A549 (cell line): Measurements from ENCODE around the gene CREB3L1. TPM values are rescaled to one million over a fixed set of nuclear protein-coding genes. Genes with fewer than 3 reads are reported as not detected.

Source experiments
- ATAC-seq, 2 experiments: fragments of 200-7000 bp in 1 of 2; fragments of >200 bp in 1 of 2; cut with Nextera tagmentation in 1 of 2; cut with Tn5 transposase in 1 of 2; 3 replicates each; pipeline versions ENCODE4 v1.8.0 to v1.9.1; 2018 to 2020; ENCODE audit warnings: mild to moderate bottlenecking in 1 of 2, moderate library complexity in 1 of 2
- CTCF ChIA-PET: fragments of 300-600 bp; sonication (Branson Sonifier 250); formaldehyde crosslinking; extraction: SDS; loops from one replicate; lab custom pipeline; 2021; ENCODE audit warnings: antibody characterized with exemption, inconsistent platforms; lab: Yijun Ruan, JAX
- POLR2A ChIA-PET: fragments of 350-600 bp; formaldehyde crosslinking; extraction: SDS; loops from one replicate; lab custom pipeline; 2021; ENCODE audit warnings: antibody characterized with exemption, inconsistent platforms; lab: Yijun Ruan, JAX
- DNase-seq, 2 experiments: peaks; one replicate each; pipeline versions ENCODE4 v3.0.0 to v3.0.0-alpha.2; 2011 to 2016; ENCODE audit warnings: low read depth in 1 of 2, low spot score in 1 of 2
- FAIRE-seq: peaks from 2 replicates; lab custom pipeline; 2011; peaks lifted over from hg19 to GRCh38; lab: Jason Lieb, UNC
- H3K27ac ChIP-seq, 2 experiments: fragments of >200 bp; sonication (Bioruptor Twin); formaldehyde crosslinking; 3 replicates each; pipeline ENCODE4 v1.5.1; 2016 to 2017
- H3K4me1 ChIP-seq: fragments of >200 bp; sonication (Bioruptor Twin); formaldehyde crosslinking; 3 replicates; pipeline ENCODE4 v1.6.1; 2016
- H3K4me2 ChIP-seq: fragments of >200 bp; sonication (Bioruptor Twin); formaldehyde crosslinking; 3 replicates; pipeline ENCODE4 v1.6.1; 2016
- H3K4me3 ChIP-seq: fragments of >200 bp; sonication (Bioruptor Twin); formaldehyde crosslinking; 3 replicates; pipeline ENCODE4 v1.5.1; 2016
- H3K9me3 ChIP-seq: fragments of >200 bp; sonication (Bioruptor Twin); formaldehyde crosslinking; 3 replicates; pipeline ENCODE4 v1.6.1; 2016
- BHLHE40 ChIP-seq: IDR thresholded peaks from 2 replicates; pipeline ENCODE4 v1.6.1; 2012; ENCODE audit warnings: low read depth, low read length, inconsistent platforms
- CBX8 ChIP-seq: fragments of 200-600 bp; sonication (generic); IDR thresholded peaks from 2 replicates; pipeline ENCODE4 v1.6.1; 2016
- CEBPB ChIP-seq, 2 experiments: fragments of >200 bp in 1 of 2; sonication (Bioruptor Twin) in 1 of 2; formaldehyde crosslinking in 1 of 2; IDR thresholded peaks; 2 replicates each; pipeline ENCODE4 v1.6.1; 2012 to 2016
- CHD2 ChIP-seq: fragments of 150-350 bp; IDR thresholded peaks from 2 replicates; pipeline ENCODE4 v1.6.1; 2014; ENCODE audit warnings: low read length; ENCODE audit not compliant: partially characterized antibody
- CHD4 ChIP-seq: fragments of 200-600 bp; sonication (generic); IDR thresholded peaks from 2 replicates; pipeline ENCODE4 v1.6.1; 2016; ENCODE audit warnings: antibody characterized with exemption, mild to moderate bottlenecking, borderline replicate concordance
- EHF ChIP-seq: fragments of 250-450 bp; sonication (Bioruptor Pico); IDR thresholded peaks from 2 replicates; pipeline ENCODE4 v1.5.0; 2020; ENCODE audit warnings: mild to moderate bottlenecking
- EHMT2 ChIP-seq: fragments of 200-600 bp; sonication (generic); IDR thresholded peaks from 2 replicates; pipeline ENCODE4 v1.6.1; 2016; ENCODE audit warnings: antibody characterized with exemption, low read depth, mild to moderate bottlenecking, moderate library complexity
- FOSB ChIP-seq: fragments of 250-450 bp; sonication (Bioruptor Pico); IDR thresholded peaks from 2 replicates; pipeline ENCODE4 v1.5.0; 2020; ENCODE audit warnings: mild to moderate bottlenecking, moderate library complexity
- FOSL2 ChIP-seq, 2 experiments: fragments of 450-650 bp in 1 of 2; fragments of >200 bp in 1 of 2; sonication (Bioruptor Twin) in 1 of 2; formaldehyde crosslinking; IDR thresholded peaks; 2 replicates each; pipeline versions ENCODE4 v1.5.0 to v1.6.1; 2016 to 2020; ENCODE audit warnings: mild to moderate bottlenecking in 1 of 2, moderate library complexity in 1 of 2
- FOXS1 ChIP-seq: fragments of 250-450 bp; sonication (Bioruptor Pico); IDR thresholded peaks from 2 replicates; pipeline ENCODE4 v1.5.0; 2020; ENCODE audit warnings: mild to moderate bottlenecking, moderate library complexity
- HEYL ChIP-seq: fragments of 250-450 bp; sonication (Bioruptor Pico); IDR thresholded peaks from 2 replicates; pipeline ENCODE4 v1.8.0; 2021; ENCODE audit warnings: mild to moderate bottlenecking, moderate library complexity
- HOXB13 ChIP-seq: fragments of 250-450 bp; sonication (Bioruptor Pico); IDR thresholded peaks from 2 replicates; pipeline ENCODE4 v1.5.0; 2020; ENCODE audit warnings: low read depth, mild to moderate bottlenecking, moderate library complexity
- MAFK ChIP-seq: fragments of 450-650 bp; IDR thresholded peaks from 2 replicates; pipeline ENCODE4 v1.6.1; 2014; ENCODE audit not compliant: partially characterized antibody
- NFE2L2 ChIP-seq: fragments of 150-350 bp; conservative IDR thresholded peaks from 2 replicates; pipeline ENCODE4 v1.6.1; 2014; ENCODE audit warnings: low read length
- NPAS2 ChIP-seq: fragments of 250-450 bp; sonication (Bioruptor Pico); IDR thresholded peaks from 2 replicates; pipeline ENCODE4 v1.8.0; 2022; ENCODE audit warnings: mild to moderate bottlenecking, moderate library complexity, borderline replicate concordance
- POLR2A ChIP-seq: IDR thresholded peaks from 2 replicates; pipeline ENCODE4 v1.6.1; 2012; ENCODE audit warnings: mild to moderate bottlenecking, low read length
- SMC3 ChIP-seq: fragments of >200 bp; sonication (Bioruptor Twin); formaldehyde crosslinking; IDR thresholded peaks from 3 replicates; pipeline ENCODE4 v1.6.1; 2018; ENCODE audit warnings: inconsistent platforms
- ZC3H11A ChIP-seq: fragments of 450-650 bp; IDR thresholded peaks from 2 replicates; pipeline ENCODE4 v1.6.1; 2014; ENCODE audit warnings: antibody characterized with exemption, mild to moderate bottlenecking
- ZSCAN20 ChIP-seq: fragments of 250-450 bp; sonication (Bioruptor Pico); IDR thresholded peaks from 2 replicates; pipeline ENCODE4 v1.8.0; 2022; ENCODE audit warnings: mild to moderate bottlenecking, moderate library complexity
- WGBS: methylation state at CpG from one replicate; pipeline ENCODE4 v1.1.6; 2017; ENCODE audit errors: missing lambda C conversion rate; 5-methylcytosine and 5-hydroxymethylcytosine counted together
- polyA plus RNA-seq, 4 experiments: library from polyadenylated mRNA; depleted of rRNA in 3 of 4; stranded (reverse); fragments of >200 nt; fragmentation: RNase III in 1 of 4; extraction: RNeasy Plus Mini Kit Qiagen cat#74134 plus additional on column Dnase treatment in 1 of 4; gene quantifications; 2 replicates in 3 of 4; 3 replicates in 1 of 4; pipeline ENCODE4 v1.2.3, GENCODE V29; 2011 to 2017
- TF ChIP-seq, protein P1 (sequence below): IDR thresholded peaks from 2 replicates; pipeline ENCODE4 v1.6.1; 2012
- TF ChIP-seq, protein P2 (sequence below): fragments of 250-450 bp; sonication (Bioruptor Pico); IDR thresholded peaks from 2 replicates; pipeline ENCODE4 v1.5.0; 2020; ENCODE audit warnings: low read depth, mild to moderate bottlenecking, moderate library complexity
- TF ChIP-seq, protein P3 (sequence below): fragments of 450-650 bp; IDR thresholded peaks from 2 replicates; pipeline ENCODE4 v1.6.1; 2014; ENCODE audit warnings: antibody characterized with exemption
- TF ChIP-seq, protein P4 (sequence below): IDR thresholded peaks from 2 replicates; pipeline ENCODE4 v1.6.1; 2012

CREB3L1 gene
- polyA plus RNA-seq, 2 of the 4 experiments (the other 2 are of a cell fraction) = 0.61 to 2.3 TPM

DNA sequence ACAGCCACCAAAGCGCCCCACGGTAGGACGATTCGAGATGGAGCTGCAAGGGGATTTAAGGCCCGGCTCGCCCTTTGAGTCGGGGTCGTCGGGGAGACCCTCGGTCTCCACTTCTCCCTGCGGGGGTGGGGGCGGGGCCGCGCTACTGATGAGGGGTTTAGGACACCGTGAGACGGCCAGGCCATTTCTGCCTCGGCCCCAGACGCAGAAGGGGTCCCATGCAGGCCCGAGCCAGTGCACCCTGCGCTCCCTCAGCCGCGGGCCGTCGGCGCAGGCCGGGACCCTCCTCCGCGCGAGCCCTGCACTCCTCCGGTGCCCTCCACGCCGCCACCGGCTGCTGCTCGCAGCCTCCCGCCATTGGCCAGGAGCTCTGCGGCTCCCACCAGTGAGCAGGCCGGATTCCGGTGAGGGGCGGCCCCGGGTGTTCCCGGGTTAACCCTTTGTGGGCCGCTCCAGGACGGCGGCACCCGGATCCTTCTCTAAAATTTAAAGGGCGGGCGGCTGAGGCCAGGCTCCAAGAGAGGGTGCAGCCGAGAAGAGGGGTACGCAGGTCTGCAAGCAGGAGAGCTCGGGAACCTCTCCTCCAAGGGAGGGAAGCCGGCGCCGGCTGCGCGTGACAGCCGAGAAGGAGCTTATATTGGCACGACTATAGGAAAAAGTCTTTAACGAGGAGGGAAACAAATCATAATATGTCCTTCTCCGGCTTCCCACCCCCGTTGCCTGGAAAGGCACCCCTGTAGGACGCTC, 18.0 kb downstream of the CREB3L1 start:
- no peaks in the 10 kb centered on the region for H3K9me3 ChIP-seq
- peak overlapping the region; percentile 68 for H3K4me2 ChIP-seq
- no peak for DNase-seq
- POLR2A ChIA-PET = interaction anchor here (0.8 to 3.4 kb wide), 3 partner anchors 23 to 56 kb away, joined by 3 to 32 read pairs (median 3); no protein-coding TSS in a partner anchor
- H3K27ac ChIP-seq = peak overlapping the region; percentile 48 to 84; a peak in 5 of 6 replicates
- H3K4me1 ChIP-seq = peaks cover 70% of the 10 kb centered on the region
- peak overlapping the region; percentile 38 for H3K4me3 ChIP-seq
- CTCF ChIA-PET = interaction anchor here (0.9 to 31.4 kb wide), 5 partner anchors 9 to 51 kb away, joined by 3 to 872 read pairs (median 18); partner anchors contain the start of gene CREB3L1
- 72% methylated on average over 41 of the region's 61 CpGs for WGBS
- FAIRE-seq = no peak
- peak; percentile 50 for TF ChIP-seq POLR2A
- no peak for TF ChIP-seq FOSL2 (IDR thresholded peaks at IDR 0.05)
- no peak for TF ChIP-seq FOSL2 (CRISPR knock-in tag; IDR thresholded peaks at IDR 0.05)
- TF ChIP-seq FOXS1 (CRISPR knock-in tag) = no peak
- ATAC-seq = peak; percentile 32 to 76; a peak in 4 of 6 replicates

DNA sequence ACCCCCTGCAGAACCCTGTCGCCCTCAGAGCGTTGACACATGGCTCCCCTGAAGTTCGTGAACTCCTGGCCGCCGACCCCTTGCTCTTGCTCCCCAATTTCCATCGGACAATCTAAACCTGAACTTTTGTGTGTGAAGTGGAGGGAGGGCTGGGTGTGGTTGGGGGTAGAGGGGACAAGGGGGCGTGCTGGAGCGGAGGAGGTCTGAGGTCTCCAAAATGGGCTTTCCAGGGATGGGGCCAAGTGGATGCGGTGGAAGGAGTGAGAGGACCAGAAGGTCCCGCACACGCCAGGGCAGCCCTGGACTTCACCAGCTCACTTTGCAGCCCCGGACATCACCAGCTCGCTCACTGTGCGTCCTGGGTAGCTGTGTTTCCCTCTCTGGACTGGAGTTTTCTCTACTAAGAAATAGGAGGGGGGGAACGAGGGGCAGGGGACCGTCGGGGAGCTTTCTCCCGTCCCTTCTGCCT, 18.6 kb downstream of the CREB3L1 start:
- no peak for DNase-seq
- FAIRE-seq = no peak
- TF ChIP-seq BHLHE40 (no peak), EHMT2 (no peak)
- WGBS = 89% methylated on average over 18 of the region's 18 CpGs
- no peak overlapping the region for H3K4me3 ChIP-seq
- POLR2A ChIA-PET = interaction anchor here (0.8 to 3.4 kb wide), 3 partner anchors 23 to 57 kb away, joined by 3 to 32 read pairs (median 3); no protein-coding TSS in a partner anchor
- ATAC-seq = no peak
- H3K4me1 ChIP-seq = peaks cover 64% of the 10 kb centered on the region
- no peaks in the 10 kb centered on the region for H3K9me3 ChIP-seq
- H3K4me2 ChIP-seq = peak overlapping the region; percentile 68
- CTCF ChIA-PET = interaction anchor here (0.9 to 31.4 kb wide), 6 partner anchors 9 to 51 kb away, joined by 3 to 872 read pairs (median 11); partner anchors contain the start of gene CREB3L1
- peak overlapping the region in 1 of 2 experiments; percentile 84; a peak in 4 of 6 replicates for H3K27ac ChIP-seq

DNA sequence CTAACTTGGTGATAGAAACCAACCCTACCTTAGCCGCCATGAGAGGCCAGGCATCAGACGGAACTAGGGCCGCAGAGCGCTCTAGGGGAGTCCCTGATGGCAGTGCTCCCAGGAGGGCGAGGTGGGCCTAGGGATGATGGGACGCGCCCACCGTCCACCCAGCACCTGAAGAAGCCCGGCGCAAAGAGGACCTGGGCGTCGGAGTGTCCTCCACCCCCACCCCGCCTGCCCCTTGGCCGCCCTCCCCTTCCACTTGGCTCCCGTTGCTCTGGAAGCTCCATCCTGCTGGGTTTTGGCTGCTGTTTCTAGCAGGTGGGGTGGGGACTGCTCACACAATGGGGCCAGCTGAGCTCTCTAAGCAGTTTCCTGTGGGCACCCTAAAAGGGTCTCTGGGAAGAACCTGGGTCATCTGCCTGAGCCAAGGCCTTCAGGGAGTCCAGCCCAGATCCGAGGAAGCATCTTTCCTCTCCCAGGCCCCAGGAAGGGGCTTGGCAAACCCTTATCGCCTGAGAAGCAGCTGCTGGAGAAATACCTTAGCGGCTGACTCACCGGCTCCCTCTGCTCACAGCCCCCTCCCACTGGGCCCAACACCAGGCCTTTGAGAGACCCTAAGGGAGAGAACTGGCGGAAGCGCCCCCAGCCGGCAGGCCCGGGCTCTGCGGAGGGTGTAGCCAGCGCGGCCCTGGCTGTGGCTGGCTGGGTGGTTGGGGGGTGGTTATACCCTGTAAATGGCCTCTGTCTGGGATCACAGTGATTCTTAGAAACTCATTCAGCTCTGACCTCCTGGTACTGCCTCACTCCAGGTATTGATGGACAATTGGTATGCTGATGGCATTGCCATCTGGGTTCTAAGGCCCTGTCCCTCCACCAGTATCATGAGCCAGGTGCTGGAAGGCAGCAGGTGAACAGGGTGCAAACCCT, 19.3 kb downstream of the CREB3L1 start:
- FAIRE-seq (no peak), DNase-seq (no peak)

DNA sequence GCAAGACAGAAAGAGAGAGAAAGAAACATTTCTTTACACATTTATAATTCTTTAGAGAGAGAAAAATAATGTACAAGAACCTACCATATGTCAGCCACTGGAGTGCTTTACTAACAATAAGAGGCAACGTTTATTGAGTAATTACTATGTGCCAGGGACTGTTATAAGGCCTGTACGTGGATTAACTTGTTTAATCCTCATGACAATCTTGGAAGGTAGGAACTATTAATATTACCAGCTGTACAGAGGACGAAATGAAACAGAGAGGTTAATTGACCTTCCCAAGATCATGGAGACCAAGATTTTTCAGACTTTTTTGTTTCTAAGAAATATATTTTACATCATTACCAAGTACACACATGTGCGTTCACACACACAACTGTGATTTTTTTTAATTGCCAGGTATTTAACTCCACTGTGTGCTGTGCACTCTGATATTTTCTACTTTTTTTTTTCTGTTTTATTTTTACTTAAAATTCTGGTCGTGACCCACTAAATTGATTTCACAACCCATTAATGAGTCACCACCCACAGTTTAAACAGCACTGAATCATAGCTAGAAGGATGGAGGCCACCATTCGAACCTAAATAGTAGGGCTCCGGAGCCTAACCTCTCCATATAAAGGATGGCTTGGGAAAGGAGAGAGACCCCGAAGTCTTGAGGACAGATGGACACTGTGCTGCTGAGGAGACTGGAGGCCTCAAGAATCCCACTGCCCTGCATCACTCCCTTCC, 21.4 kb downstream of the CREB3L1 start:
- no peaks in the 10 kb centered on the region for H3K9me3 ChIP-seq
- POLR2A ChIA-PET = interaction anchor here (0.6 to 1.6 kb wide), 5 partner anchors 9 to 61 kb away, joined by 3 to 23 read pairs (median 4); no protein-coding TSS in a partner anchor
- H3K4me3 ChIP-seq = no peak overlapping the region
- H3K27ac ChIP-seq = peak overlapping the region; percentile 61 to 84
- peak overlapping the region; percentile 69 for H3K4me2 ChIP-seq
- ATAC-seq = peak; percentile 62 to 69; a peak in 5 of 6 replicates
- WGBS = 24% methylated on average over 8 of the region's 8 CpGs
- no peak for FAIRE-seq
- peaks cover 54% of the 10 kb centered on the region for H3K4me1 ChIP-seq
- DNase-seq = peak in 1 of 2 experiments; percentile 62
- CTCF ChIA-PET = interaction anchor here (0.8 to 31.4 kb wide), 11 partner anchors 9 to 456 kb away, joined by 3 to 872 read pairs (median 4); partner anchors contain the start of genes CREB3L1 and DGKZ
- no peak for TF ChIP-seq ZC3H11A
- no peak for TF ChIP-seq MAFK
- TF ChIP-seq FOSB (CRISPR knock-in tag) = no peak
- TF ChIP-seq CBX8 = no peak
- TF ChIP-seq, protein P1, sequence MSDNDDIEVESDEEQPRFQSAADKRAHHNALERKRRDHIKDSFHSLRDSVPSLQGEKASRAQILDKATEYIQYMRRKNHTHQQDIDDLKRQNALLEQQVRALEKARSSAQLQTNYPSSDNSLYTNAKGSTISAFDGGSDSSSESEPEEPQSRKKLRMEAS = no peak
- peak; percentile 86 to 94 for TF ChIP-seq CEBPB (IDR thresholded peaks at IDR 0.05)
- TF ChIP-seq, protein P2, sequence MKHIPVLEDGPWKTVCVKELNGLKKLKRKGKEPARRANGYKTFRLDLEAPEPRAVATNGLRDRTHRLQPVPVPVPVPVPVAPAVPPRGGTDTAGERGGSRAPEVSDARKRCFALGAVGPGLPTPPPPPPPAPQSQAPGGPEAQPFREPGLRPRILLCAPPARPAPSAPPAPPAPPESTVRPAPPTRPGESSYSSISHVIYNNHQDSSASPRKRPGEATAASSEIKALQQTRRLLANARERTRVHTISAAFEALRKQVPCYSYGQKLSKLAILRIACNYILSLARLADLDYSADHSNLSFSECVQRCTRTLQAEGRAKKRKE = no peak
- TF ChIP-seq NPAS2 = no peak
- TF ChIP-seq, protein P3, sequence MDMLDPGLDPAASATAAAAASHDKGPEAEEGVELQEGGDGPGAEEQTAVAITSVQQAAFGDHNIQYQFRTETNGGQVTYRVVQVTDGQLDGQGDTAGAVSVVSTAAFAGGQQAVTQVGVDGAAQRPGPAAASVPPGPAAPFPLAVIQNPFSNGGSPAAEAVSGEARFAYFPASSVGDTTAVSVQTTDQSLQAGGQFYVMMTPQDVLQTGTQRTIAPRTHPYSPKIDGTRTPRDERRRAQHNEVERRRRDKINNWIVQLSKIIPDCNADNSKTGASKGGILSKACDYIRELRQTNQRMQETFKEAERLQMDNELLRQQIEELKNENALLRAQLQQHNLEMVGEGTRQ = no peak
- no peak for TF ChIP-seq CHD2
- TF ChIP-seq NFE2L2 = no peak
- TF ChIP-seq, protein P4, sequence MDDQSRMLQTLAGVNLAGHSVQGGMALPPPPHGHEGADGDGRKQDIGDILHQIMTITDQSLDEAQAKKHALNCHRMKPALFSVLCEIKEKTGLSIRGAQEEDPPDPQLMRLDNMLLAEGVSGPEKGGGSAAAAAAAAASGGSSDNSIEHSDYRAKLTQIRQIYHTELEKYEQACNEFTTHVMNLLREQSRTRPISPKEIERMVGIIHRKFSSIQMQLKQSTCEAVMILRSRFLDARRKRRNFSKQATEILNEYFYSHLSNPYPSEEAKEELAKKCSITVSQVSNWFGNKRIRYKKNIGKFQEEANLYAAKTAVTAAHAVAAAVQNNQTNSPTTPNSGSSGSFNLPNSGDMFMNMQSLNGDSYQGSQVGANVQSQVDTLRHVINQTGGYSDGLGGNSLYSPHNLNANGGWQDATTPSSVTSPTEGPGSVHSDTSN = no peak
- TF ChIP-seq FOXS1 (CRISPR knock-in tag) = no peak
- TF ChIP-seq ZSCAN20 = no peak
- no peak for TF ChIP-seq EHF (CRISPR knock-in tag)
- TF ChIP-seq HOXB13 (CRISPR knock-in tag) = no peak
- TF ChIP-seq FOSL2 (IDR thresholded peaks at IDR 0.05) = peak; percentile 94
- peak; percentile 94 for TF ChIP-seq FOSL2 (CRISPR knock-in tag; IDR thresholded peaks at IDR 0.05)
- no peak for TF ChIP-seq CHD4

More for the DNA sequence above, 19.3 kb downstream of the CREB3L1 start:
- Histone ChIP-seq H3K4me3 (no peak overlapping the region), H3K4me1 (peaks cover 57% of the 10 kb centered on the region), H3K27ac (peak overlapping the region; percentile 39 to 84; a peak in 4 of 6 replicates), H3K9me3 (no peaks in the 10 kb centered on the region), H3K4me2 (peak overlapping the region; percentile 27; the same call in 2 of the 3 replicates)
- ATAC-seq = peak; percentile 6 to 40; a peak in 3 of 6 replicates
- POLR2A ChIA-PET = interaction anchor here (0.8 to 3.4 kb wide), 2 partner anchors 12 to 53 kb away, joined by 3 to 32 read pairs; no protein-coding TSS in a partner anchor
- TF ChIP-seq SMC3 = no peak
- TF ChIP-seq HEYL (CRISPR knock-in tag) = no peak
- CTCF ChIA-PET = interaction anchor here (1.0 to 31.4 kb wide), 10 partner anchors 12 to 58 kb away, joined by 3 to 872 read pairs (median 4); partner anchors contain the start of genes CREB3L1 and DGKZ
- 68% methylated on average over 14 of the region's 26 CpGs for WGBS
